Activated CD8-positive, alpha-beta memory T cell treated with anti-CD3 and anti-CD28 coated beads, Interleukin-2, amount 50 U/mL, for 24 hours (primary cell): Measurements from ENCODE around the gene PRKACB.
"Not testable (repeated sequence)": the region's sequence is repeated elsewhere in the genome, so short reads cannot be mapped to it uniquely, and the experiment has no call there.

Source experiments
- DNase-seq: peaks from one replicate; pipeline ENCODE4 v3.0.0-alpha.2; 2020; ENCODE audit errors: extremely low read depth

The PRKACB gene

GRCh38 chr1:84217239-84217638, 73.2 kb downstream of the PRKACB start:
- DNase-seq = no peak

- no peak for DNase-seq
These were observed 79.8 kb downstream of the PRKACB start for GRCh38 chr1:84223751-84224432.

- no peak for DNase-seq
These were observed 80.8 kb downstream of the PRKACB start for GRCh38 chr1:84224905-84225304.

- no peak for DNase-seq
These were observed 81.6 kb downstream of the PRKACB start for GRCh38 chr1:84225646-84226045.

- DNase-seq = not testable (repeated sequence)
These were observed 88.6 kb downstream of the PRKACB start for GRCh38 chr1:84232676-84233075.

- no peak for DNase-seq
These were observed 92.2 kb downstream of the PRKACB start for GRCh38 chr1:84236256-84236655.

GRCh38 chr1:84242641-84243040, 98.6 kb downstream of the PRKACB start:
- no peak for DNase-seq

- DNase-seq = no peak
These were observed 101.5 kb downstream of the PRKACB start for GRCh38 chr1:84245563-84245962.

GRCh38 chr1:84246213-84246612, 102.1 kb downstream of the PRKACB start:
- no peak for DNase-seq

GRCh38 chr1:84247425-84248220, 103.6 kb downstream of the PRKACB start:
- DNase-seq = no peak

GRCh38 chr1:84250668-84251067, 106.6 kb downstream of the PRKACB start:
- DNase-seq = no peak

GRCh38 chr1:84253036-84253435, 109.0 kb downstream of the PRKACB start:
- no peak for DNase-seq

GRCh38 chr1:84253891-84254290, 109.8 kb downstream of the PRKACB start:
- DNase-seq = no peak

GRCh38 chr1:84254703-84255238, 110.7 kb downstream of the PRKACB start:
- DNase-seq = no peak

- no peak for DNase-seq
These were observed 111.5 kb downstream of the PRKACB start for GRCh38 chr1:84255582-84255981.

GRCh38 chr1:84257617-84258016, 113.5 kb downstream of the PRKACB start:
- no peak for DNase-seq

- no peak for DNase-seq
These were observed 115.3 kb downstream of the PRKACB start for GRCh38 chr1:84259376-84259775.

- DNase-seq = no peak
These were observed 115.9 kb downstream of the PRKACB start for GRCh38 chr1:84259989-84260388.

- no peak for DNase-seq
These were observed 116.9 kb downstream of the PRKACB start for GRCh38 chr1:84260852-84261518.

GRCh38 chr1:84264961-84265360, 120.9 kb downstream of the PRKACB start:
- DNase-seq = no peak

GRCh38 chr1:84265867-84266266, 121.8 kb downstream of the PRKACB start:
- DNase-seq = no peak

GRCh38 chr1:84266748-84267147, 122.7 kb downstream of the PRKACB start:
- no peak for DNase-seq
